CD4-positive, alpha-beta T cell treated with Interleukin-6 at 100 ng/mL for 8 hours (primary cell): ENCODE results near the gene CFAP68.

ENCODE experiments used
- DNase-seq: peaks from one replicate; pipeline ENCODE4 v3.0.0-alpha.2; 2020; ENCODE audit warnings: mixed read lengths, low spot score

CFAP68 gene

GRCh38 chr11:111878849-111879636 is at the start of gene CFAP68, which contains the start of gene FDXACB1:
CFAP68 (plus strand) TSS chr11:111879541; CDS start chr11:111879561, 20 bp downstream.
FDXACB1 (minus strand) TSS chr11:111879165; CDS start chr11:111879132, 33 bp downstream.
- DNase-seq: peak; percentile 93

- DNase-seq: no peak
Observed at GRCh38 chr11:111833524-111833923, 45.8 kb upstream of the CFAP68 start.

GRCh38 chr11:111834432-111835163 is 44.7 kb upstream of the CFAP68 start:
- no peak for DNase-seq

GRCh38 chr11:111835665-111836064 is 43.7 kb upstream of the CFAP68 start:
- DNase-seq: no peak

GRCh38 chr11:111836162-111836561 is 43.2 kb upstream of the CFAP68 start:
- DNase-seq: no peak

- DNase-seq: no peak
Observed at GRCh38 chr11:111836721-111837120, 42.6 kb upstream of the CFAP68 start.

GRCh38 chr11:111837366-111837891 is 41.9 kb upstream of the CFAP68 start:
- DNase-seq: no peak

- no peak for DNase-seq
Observed at GRCh38 chr11:111838054-111838453, 41.3 kb upstream of the CFAP68 start.

GRCh38 chr11:111840143-111840542 is 39.2 kb upstream of the CFAP68 start:
- DNase-seq: no peak

GRCh38 chr11:111841370-111842053 is 37.8 kb upstream of the CFAP68 start:
- DNase-seq: peak; percentile 80

- DNase-seq: no peak
Observed at GRCh38 chr11:111843661-111844060, 35.7 kb upstream of the CFAP68 start.

- DNase-seq: no peak
Observed at GRCh38 chr11:111845276-111846028, 33.9 kb upstream of the CFAP68 start.

GRCh38 chr11:111846063-111846462 is 33.3 kb upstream of the CFAP68 start:
- no peak for DNase-seq

GRCh38 chr11:111846636-111847035 is 32.7 kb upstream of the CFAP68 start:
- no peak for DNase-seq

- DNase-seq: no peak
Observed at GRCh38 chr11:111849631-111850030, 29.7 kb upstream of the CFAP68 start.

GRCh38 chr11:111851067-111851466 is 28.3 kb upstream of the CFAP68 start:
- DNase-seq: no peak

- DNase-seq: no peak
Observed at GRCh38 chr11:111851636-111852035, 27.7 kb upstream of the CFAP68 start.

GRCh38 chr11:111852103-111852502 is 27.2 kb upstream of the CFAP68 start:
- DNase-seq: no peak

GRCh38 chr11:111855506-111855905 is 23.8 kb upstream of the CFAP68 start:
- DNase-seq: no peak

- no peak for DNase-seq
Observed at GRCh38 chr11:111860257-111860656, 19.1 kb upstream of the CFAP68 start.

- DNase-seq: no peak
Observed at GRCh38 chr11:111870113-111870512, 9.2 kb upstream of the CFAP68 start.

GRCh38 chr11:111870522-111870885 is 8.8 kb upstream of the CFAP68 start:
- DNase-seq: no peak
